Measurements from ENCODE around the gene CSRP1. TPM values are rescaled to one million over a fixed set of nuclear protein-coding genes. Genes with fewer than 3 reads are reported as not detected.

Gene CSRP1
- total RNA-seq, 4 donors from 2014 or later: 285 to 835 (median 454) TPM

DNA sequence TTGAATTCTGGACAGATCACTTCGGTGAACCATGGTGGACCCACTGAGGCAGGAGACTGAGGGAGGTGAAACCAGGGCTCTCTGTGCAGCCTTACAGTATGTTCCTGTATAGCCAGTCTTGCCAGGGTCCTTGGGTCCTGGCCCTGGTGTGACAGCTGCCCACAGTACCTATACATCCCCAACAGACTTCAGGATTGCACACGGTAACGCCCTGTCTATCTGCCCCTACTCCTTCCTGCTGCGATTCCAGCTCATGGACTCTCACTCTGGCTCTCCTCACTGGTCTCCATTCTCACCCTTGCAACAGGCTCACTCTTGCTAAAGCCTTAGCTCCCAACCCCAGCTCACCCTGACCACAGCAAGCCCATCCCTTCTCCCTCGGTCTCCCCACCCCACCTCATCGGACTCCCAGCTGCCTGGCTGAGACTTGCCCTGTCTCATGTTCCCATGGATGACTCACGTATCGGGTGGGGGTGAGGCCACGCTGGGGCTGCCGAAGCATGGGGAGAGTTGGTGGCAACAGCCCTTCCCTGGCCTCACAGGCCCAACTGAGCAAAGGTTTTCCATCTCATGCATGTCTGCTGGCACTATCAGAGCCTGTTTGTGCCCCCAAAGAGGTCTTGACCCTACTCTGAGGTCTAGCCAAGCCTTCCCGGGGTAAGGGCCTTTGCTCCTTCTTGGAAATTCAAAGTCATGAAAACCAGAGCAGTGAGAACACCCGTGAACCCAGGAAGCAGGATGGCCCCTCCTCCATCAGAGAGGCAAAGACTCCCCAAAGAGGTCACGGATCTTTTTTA, 45.1 kb downstream of the CSRP1 start:
- no peak for TF ChIP-seq POLR2A (IDR thresholded peaks at IDR 0.05)
- TF ChIP-seq, protein P1, sequence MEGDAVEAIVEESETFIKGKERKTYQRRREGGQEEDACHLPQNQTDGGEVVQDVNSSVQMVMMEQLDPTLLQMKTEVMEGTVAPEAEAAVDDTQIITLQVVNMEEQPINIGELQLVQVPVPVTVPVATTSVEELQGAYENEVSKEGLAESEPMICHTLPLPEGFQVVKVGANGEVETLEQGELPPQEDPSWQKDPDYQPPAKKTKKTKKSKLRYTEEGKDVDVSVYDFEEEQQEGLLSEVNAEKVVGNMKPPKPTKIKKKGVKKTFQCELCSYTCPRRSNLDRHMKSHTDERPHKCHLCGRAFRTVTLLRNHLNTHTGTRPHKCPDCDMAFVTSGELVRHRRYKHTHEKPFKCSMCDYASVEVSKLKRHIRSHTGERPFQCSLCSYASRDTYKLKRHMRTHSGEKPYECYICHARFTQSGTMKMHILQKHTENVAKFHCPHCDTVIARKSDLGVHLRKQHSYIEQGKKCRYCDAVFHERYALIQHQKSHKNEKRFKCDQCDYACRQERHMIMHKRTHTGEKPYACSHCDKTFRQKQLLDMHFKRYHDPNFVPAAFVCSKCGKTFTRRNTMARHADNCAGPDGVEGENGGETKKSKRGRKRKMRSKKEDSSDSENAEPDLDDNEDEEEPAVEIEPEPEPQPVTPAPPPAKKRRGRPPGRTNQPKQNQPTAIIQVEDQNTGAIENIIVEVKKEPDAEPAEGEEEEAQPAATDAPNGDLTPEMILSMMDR (IDR thresholded peaks at IDR 0.05): no peak
- intact Hi-C loops (cut with DNase I): no loop called here
- 82 to 84% methylated on average over 12 to 13 of the region's 13 CpGs for WGBS, 2 donors
- Histone ChIP-seq H3K27me3 (no peaks in the 10 kb centered on the region), H3K36me3 (peaks cover 0 to 10% of the 10 kb centered on the region in 2 donors), H3K9me3 (no peaks in the 10 kb centered on the region), H3K4me3 (replicated peaks in 1 of 3) (no peak overlapping the region), H3K27ac (peak overlapping the region; percentile 46 to 73 (median 62)), H3K4me1 (peaks cover 0 to 52% of the 10 kb centered on the region in 2 donors)
- DNase-seq: peak in 1 of 2 donors; percentile 34

DNA sequence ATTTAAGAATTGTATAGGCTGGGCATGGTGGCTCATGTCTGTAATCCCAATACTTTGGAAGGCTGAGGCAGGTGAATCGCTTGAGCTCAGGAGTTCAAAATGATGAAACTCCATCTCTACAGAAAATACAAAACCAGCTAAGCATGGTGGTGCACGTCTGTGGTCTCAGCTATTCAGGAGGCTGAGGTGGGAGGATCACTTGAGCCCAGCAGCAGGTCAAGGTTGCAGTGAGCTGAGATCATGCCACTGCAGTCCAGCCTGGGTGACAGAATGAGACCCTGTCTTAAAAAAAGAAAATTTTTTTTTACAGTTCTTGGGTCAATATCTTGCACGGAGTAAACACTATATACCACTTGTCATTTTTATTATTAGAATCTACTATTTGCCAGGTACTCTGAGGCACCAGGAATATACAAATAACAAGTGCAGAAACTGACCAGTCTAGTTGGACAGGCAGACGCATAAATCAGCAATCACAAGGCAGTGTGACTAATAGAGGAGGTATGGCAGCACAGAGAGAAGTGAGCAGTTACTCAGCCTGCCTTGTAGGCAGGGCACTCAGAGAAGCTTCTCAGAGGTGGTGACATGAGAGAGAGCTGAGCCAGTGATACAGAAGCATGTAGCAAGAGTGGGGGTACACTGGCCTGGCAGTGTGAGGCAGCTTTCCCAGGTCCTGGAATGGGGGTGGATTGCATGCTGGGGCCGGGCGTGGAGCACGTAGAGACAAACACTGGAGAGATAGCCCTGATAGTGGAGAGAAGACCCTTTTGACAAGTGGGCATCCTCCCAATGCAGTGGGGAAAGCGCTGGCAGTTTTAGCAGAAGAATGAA, 45.9 kb downstream of the CSRP1 start:
- no peak for TF ChIP-seq POLR2A (IDR thresholded peaks at IDR 0.05)
- TF ChIP-seq, protein P1 (IDR thresholded peaks at IDR 0.05): no peak
- H3K9me3 ChIP-seq: no peaks in the 10 kb centered on the region
- WGBS, 2 donors: 75 to 77% methylated on average over 8 of the region's 8 CpGs
- DNase-seq: peak; percentile 54 to 57
- H3K4me3 ChIP-seq (replicated peaks in 1 of 3): no peak overlapping the region
- H3K27ac ChIP-seq: peak overlapping the region; percentile 46 to 73 (median 62)
- H3K36me3 ChIP-seq: peaks cover 0 to 10% of the 10 kb centered on the region in 2 donors
- H3K4me1 ChIP-seq: peaks cover 2 to 54% of the 10 kb centered on the region in 2 donors
- H3K27me3 ChIP-seq: no peaks in the 10 kb centered on the region
- intact Hi-C loops (cut with DNase I): no loop called here

DNA sequence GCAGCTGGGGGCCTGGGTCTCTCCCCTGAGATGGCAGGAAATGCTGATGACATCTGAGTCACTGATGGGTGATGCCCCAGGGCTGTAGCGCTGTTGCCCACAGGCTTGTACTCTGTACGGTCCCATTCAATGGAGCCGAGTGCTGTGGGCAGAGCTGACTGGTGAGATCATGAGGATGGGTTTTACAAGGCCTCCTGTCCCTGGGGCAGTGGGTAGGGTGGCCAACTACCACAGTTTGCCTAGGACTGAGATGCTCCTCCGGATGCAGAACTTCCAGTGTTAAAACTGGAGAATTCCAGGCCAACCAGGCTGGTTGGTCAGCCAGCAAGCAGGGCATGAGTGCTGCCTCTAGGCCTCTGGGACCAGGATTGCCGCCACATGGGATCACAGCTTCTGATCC, 47.1 kb downstream of the CSRP1 start:
- Histone ChIP-seq H3K27ac (peak overlapping the region in 1 of 3 donors; percentile 73), H3K27me3 (no peaks in the 10 kb centered on the region), H3K36me3 (peaks cover 0 to under 1% of the 10 kb centered on the region in 2 donors), H3K4me1 (peaks cover 2 to 63% of the 10 kb centered on the region in 2 donors), H3K9me3 (no peaks in the 10 kb centered on the region), H3K4me3 (replicated peaks in 1 of 3) (no peak overlapping the region)
- intact Hi-C loops (cut with DNase I): no loop called here
- TF ChIP-seq, protein P1 (IDR thresholded peaks at IDR 0.05): no peak
- no peak for TF ChIP-seq POLR2A (IDR thresholded peaks at IDR 0.05)
- WGBS, 2 donors: 92 to 96% methylated on average over 2 to 3 of the region's 5 CpGs
- DNase-seq: no peak

DNA sequence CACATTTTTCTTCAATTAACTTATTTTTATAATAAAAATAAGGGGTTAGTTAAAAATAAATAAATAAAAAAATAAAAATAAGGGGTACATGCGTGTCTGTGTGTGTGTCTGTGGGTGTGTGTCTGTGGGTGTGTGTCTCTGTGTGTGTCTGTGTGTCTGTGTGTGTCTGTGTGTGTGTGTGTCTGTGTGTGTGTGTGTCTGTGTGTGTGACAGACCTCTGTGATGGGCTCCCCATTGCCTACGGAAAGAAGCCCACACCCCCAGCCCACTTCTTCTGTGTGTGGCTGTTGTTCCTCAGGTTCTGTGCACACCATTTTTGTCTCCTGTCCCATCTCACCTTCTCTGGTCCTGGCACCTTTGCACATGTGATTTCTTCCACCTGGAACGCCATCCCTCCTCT, 47.9 kb downstream of the CSRP1 start:
- Histone ChIP-seq H3K4me1 (peaks cover 2 to 67% of the 10 kb centered on the region in 2 donors), H3K4me3 (replicated peaks in 1 of 3) (no peak overlapping the region)

More for the DNA sequence above, 47.9 kb downstream of the CSRP1 start:
- intact Hi-C loops (cut with DNase I): no loop called here
- Histone ChIP-seq H3K27me3 (no peaks in the 10 kb centered on the region), H3K27ac (no peak overlapping the region), H3K36me3 (no peaks in the 10 kb centered on the region), H3K9me3 (no peaks in the 10 kb centered on the region)
- 94 to 95% methylated on average over 3 of the region's 3 CpGs for WGBS, 2 donors
- TF ChIP-seq, protein P1 (IDR thresholded peaks at IDR 0.05): no peak
- TF ChIP-seq POLR2A (IDR thresholded peaks at IDR 0.05): no peak
- no peak for DNase-seq
